GM10248 (cell line): ENCODE results near the gene KCTD1.

Source experiments
- CTCF ChIA-PET: fragments of 300-600 bp; sonication (Branson Sonifier 250); formaldehyde crosslinking; extraction: SDS; loops from one replicate; lab custom pipeline; 2021; ENCODE audit warnings: antibody characterized with exemption; lab: Yijun Ruan, JAX
- POLR2A ChIA-PET: fragments of 350-650 bp; sonication (Branson Sonifier 250); formaldehyde crosslinking; extraction: SDS; loops from one replicate; lab custom pipeline; 2020; ENCODE audit warnings: antibody characterized with exemption; lab: Yijun Ruan, JAX
- DNase-seq: peaks from one replicate; pipeline ENCODE4 v3.0.0; 2012; ENCODE audit errors: extremely low spot score
- TF ChIP-seq, protein P1 (sequence below): IDR thresholded peaks from 2 replicates; pipeline ENCODE4 v1.5.1; 2012; ENCODE audit warnings: mild to moderate bottlenecking, low read depth; ENCODE audit errors: extremely low read depth, missing control alignments, control extremely low read depth

The KCTD1 gene

DNA sequence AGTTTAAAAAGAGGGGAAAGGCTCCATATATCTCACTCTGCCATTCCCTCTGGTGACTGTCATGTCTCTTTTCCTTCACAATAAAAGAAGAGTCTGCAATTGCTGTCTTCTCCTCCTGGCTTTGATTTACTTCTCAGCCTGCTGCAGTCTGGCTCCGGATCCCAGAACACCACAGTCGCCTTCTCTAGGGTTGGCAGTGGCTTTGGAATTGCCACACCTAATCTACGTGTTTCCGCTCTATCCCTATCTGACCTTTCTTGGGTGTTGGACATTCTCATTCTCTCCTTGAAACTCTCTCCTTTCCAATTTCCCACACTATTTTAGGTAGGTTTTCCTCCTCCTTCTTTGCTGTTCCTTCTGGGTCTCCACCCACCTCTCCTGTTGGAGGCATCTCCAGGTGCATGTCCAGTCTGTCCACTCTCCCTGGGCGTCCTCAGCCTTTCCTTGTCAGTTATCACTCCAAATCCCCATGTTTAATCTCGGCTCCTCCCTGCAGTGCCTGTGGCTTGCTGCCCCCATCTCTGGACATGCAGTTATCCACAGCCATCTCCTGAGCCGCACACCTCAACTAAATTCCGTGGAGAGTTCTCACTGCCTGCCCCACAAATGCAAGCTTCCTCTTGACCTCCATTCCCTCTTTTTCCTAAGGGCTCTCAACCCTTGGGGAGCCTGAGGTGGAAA, 112.8 kb downstream of the KCTD1 start:
- ChIA-PET CTCF (interaction anchor here (1.4 to 1.6 kb wide), 2 partner anchors 13 to 51 kb away, joined by 3 read pairs; no protein-coding TSS in a partner anchor), POLR2A (no interaction called here)
- TF ChIP-seq, protein P1, sequence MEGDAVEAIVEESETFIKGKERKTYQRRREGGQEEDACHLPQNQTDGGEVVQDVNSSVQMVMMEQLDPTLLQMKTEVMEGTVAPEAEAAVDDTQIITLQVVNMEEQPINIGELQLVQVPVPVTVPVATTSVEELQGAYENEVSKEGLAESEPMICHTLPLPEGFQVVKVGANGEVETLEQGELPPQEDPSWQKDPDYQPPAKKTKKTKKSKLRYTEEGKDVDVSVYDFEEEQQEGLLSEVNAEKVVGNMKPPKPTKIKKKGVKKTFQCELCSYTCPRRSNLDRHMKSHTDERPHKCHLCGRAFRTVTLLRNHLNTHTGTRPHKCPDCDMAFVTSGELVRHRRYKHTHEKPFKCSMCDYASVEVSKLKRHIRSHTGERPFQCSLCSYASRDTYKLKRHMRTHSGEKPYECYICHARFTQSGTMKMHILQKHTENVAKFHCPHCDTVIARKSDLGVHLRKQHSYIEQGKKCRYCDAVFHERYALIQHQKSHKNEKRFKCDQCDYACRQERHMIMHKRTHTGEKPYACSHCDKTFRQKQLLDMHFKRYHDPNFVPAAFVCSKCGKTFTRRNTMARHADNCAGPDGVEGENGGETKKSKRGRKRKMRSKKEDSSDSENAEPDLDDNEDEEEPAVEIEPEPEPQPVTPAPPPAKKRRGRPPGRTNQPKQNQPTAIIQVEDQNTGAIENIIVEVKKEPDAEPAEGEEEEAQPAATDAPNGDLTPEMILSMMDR, result no peak
- DNase-seq, result no peak

DNA sequence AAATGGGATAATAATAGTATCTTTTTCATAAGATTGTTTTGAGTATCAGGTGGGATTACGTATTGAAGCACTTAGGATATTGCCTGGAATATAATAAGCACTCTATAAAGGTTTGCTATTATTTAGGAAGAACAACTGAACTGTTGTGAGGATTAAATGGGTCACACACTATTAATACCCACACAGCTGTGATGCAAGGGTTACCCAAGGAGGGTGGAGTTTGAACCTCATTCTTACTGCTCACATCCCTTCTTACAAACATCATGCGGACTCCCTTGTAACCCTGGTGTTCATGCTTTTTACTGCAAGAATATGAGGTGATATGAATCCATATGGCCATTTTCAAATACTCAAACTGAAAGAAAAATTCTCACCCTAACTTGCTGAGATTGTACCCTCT, 113.5 kb downstream of the KCTD1 start:
- POLR2A ChIA-PET, result no interaction called here
- CTCF ChIA-PET, result interaction anchor here (1.0 kb wide), 1 partner anchor 34 kb away, joined by 3 read pairs; no protein-coding TSS in a partner anchor
- TF ChIP-seq, protein P1, result no peak
- DNase-seq, result no peak

DNA sequence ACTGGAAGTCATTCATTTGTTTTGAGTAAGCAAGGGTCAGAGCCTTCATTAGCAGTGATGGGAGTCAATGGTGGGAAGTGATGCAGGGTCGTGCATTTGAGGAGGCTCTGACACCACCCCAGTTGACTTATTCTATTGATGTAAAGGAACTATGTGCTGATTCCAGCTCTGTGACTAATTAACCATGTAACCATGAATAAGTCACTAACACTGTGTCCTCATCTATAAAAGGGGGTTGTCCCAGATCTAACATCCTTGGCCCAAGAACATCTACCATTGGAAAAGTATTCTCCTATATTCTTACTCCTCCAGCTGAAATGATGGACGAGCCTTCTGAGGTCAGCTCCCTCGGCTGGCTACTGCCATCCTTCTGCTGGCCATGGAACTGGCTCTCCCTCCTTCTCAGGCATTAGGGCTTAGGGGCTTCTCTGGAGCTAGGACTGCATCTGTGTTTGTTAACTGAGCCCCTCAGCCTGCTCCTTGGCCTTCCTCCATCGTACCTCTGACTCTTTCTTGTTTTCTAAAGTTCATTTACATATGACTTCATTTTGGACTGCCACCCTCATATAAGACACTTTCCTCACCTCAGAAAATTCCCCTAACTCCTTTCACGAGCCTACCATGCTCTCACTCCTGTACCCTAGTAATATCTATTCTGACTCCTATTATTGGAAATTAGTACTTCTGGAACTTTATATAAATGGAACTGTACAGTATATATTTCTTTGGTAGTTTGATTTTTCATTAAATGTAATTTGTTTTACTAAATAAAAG, 115.5 kb downstream of the KCTD1 start:
- CTCF ChIA-PET, result interaction anchor here (1.2 to 2.2 kb wide), 4 partner anchors 9 to 41 kb away, joined by 3 to 5 read pairs (median 4); no protein-coding TSS in a partner anchor

DNA sequence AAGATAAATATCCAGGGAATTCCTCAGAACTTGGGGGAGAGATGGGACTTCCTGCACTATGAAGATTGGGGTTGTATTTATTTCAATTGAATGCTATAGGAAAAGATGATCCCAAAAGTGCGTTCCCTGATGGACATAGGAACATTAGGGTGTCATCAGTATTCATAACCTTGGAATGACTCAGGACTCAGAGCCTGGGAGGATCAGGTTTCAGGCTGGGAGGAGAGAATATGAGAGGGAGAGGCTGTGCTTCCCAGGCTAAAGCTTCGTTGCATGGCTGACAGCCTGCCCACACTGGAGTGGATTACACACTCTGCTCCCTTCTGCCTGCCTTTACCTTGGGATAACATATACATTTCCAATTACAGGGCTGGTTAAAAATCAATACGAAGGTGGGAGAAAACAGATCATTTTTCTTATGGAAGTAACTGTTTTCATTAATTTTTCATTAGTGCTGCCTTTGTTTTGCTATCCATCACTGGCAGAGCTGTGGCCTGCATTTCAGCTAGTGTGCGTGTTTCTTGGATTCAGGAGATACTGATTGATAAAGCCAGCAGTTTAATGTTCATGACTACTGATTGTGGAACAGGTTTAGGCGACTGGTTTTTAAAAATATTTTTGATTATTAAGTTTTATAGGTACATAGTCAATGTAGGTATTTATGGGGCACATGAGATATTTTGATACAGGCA, 118.7 kb downstream of the KCTD1 start:
- no peak for DNase-seq
- CTCF ChIA-PET, result no interaction called here
- TF ChIP-seq, protein P1, result no peak
- POLR2A ChIA-PET, result no interaction called here

More for the DNA sequence above, 115.5 kb downstream of the KCTD1 start:
- POLR2A ChIA-PET, result no interaction called here
- TF ChIP-seq, protein P1, result no peak
- no peak for DNase-seq

DNA sequence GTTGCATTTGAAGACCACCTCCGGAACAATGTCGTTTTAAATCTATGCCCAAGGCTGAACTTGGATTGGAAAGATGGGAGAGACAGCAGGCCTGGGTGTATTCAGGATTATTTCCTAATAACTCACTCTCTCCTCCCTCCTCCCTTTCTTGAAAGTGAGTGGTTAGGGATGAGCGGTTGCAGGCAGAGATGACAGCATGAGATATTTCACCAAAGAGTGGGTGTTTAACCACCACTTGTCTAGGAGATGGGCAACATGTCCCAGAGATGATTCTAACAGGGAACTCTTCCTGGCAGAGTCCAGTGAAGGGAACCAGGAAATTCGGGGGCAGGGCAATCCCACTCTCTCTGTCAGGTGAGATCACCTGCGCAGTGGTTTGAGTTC, 123.2 kb downstream of the KCTD1 start:
- CTCF ChIA-PET, result interaction anchor here (1.8 to 4.9 kb wide), 3 partner anchors 15 to 42 kb away, joined by 3 to 25 read pairs (median 11); no protein-coding TSS in a partner anchor
- DNase-seq, result no peak
- TF ChIP-seq, protein P1, result no peak
- POLR2A ChIA-PET, result no interaction called here
